Embryonic facial prominence (tissue), 1 donor: ENCODE measurements around the gene HSD17B7.
"Not testable (repeated sequence)": the region's sequence is repeated elsewhere in the genome, so short reads cannot be mapped to it uniquely, and the experiment has no call there.

Source experiments
- DNase-seq: peaks from one replicate; pipeline ENCODE4 v3.0.0-alpha.2; 2016; ENCODE audit errors: extremely low spot score

Gene HSD17B7

GRCh38 chr1:162790303-162790984 lies at the start of gene HSD17B7:
Gene HSD17B7 (plus strand): TSS chr1:162790702. CDS start chr1:162790801, 99 bp downstream.
- not testable (repeated sequence) for DNase-seq

DNA sequence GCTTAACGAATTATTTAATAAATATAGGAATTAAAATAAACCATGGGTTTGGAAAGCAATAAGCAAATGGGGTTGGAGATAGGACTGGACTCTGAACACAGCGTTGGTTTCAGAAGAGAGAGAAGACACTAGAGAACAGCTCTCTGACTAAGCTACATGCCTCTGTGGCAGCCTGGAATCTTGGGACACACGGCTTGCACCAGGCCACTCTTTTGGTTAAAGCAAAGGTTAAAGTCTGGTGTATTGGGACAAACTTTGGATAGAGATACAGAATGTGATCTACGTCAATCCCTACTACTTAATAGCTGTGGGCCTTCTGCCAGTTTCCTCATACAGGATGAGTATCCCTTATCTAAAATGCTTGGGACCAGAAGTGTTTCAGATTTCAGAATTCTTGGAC lies 49.7 kb upstream of the HSD17B7 start:
- no peak for DNase-seq

GRCh38 chr1:162741574-162741973 lies 48.9 kb upstream of the HSD17B7 start:
- no peak for DNase-seq

GRCh38 chr1:162746264-162746942 lies 44.1 kb upstream of the HSD17B7 start:
- not testable (repeated sequence) for DNase-seq

GRCh38 chr1:162753001-162753658 lies 37.4 kb upstream of the HSD17B7 start:
- DNase-seq: no peak

GRCh38 chr1:162753998-162754585 lies 36.4 kb upstream of the HSD17B7 start:
- DNase-seq: no peak

- no peak for DNase-seq
These were observed 35.2 kb upstream of the HSD17B7 start for GRCh38 chr1:162755306-162755705.

DNA sequence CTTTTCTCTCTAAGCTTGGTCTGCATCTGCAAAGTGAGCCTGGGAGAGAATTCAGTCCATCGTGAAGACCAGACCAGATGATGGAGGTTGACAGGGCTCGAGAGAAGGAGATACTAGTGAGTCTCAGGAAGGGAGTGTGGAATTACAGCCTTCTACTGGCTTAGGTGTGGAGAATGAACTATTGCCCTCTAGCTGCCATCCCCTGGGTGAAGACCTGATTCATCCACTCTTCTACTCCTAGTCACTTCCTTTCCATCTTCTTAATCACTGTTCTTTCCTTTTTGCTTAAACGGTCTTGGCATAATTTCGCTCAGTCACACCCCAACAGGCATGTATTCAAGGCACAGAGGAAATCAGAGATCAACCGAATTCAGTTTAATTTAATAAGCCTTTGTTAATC lies 34.0 kb upstream of the HSD17B7 start:
- no peak for DNase-seq

GRCh38 chr1:162757476-162757875 lies 33.0 kb upstream of the HSD17B7 start:
- no peak for DNase-seq

GRCh38 chr1:162765788-162766187 lies 24.7 kb upstream of the HSD17B7 start:
- no peak for DNase-seq

GRCh38 chr1:162772571-162773154 lies 17.8 kb upstream of the HSD17B7 start:
- DNase-seq: no peak

DNA sequence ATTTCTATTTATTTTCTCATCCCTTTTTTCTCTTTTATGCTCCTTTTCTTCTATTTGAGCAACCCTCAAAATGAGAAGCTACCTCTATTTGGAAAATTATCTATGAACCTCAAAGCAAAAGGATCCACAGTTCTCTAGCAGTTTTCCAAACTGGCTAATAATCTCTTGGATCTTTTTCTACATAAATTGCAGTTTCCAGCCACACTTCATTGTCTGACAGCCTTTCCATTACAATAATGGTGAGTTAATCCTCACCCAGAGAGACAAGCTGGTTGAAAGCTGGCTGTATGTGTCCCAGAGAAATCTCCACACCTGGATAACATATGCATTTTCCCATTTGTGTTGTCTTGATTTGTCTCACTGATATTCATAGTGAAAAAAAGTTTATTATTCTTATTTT lies 16.5 kb upstream of the HSD17B7 start:
- DNase-seq: no peak

DNA sequence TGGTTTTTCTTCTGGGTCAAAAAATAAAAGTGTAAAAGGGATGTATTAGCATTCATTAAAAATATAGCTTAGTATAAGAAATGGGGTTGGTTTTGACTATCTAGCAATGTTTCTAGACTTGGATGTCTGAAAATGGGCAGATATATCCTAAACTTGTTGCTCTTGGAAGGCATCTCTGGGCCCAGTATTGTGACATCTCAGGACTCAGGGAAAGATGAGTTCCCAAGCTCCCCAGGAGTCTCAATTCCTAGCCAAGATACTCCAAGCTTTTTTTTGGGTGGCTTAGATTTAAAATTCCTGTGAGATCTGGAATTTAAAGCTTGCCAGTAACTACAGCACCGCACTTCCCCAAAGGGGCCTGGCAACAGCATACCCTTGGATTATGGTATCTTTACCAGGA lies 11.5 kb upstream of the HSD17B7 start:
- DNase-seq: no peak

GRCh38 chr1:162782671-162783070 lies 7.8 kb upstream of the HSD17B7 start:
- no peak for DNase-seq

GRCh38 chr1:162784926-162785325 lies 5.6 kb upstream of the HSD17B7 start:
- not testable (repeated sequence) for DNase-seq

GRCh38 chr1:162788783-162789182 lies 1.7 kb upstream of the HSD17B7 start:
- not testable (repeated sequence) for DNase-seq

- DNase-seq: not testable (repeated sequence)
These were observed 469 bp downstream of the HSD17B7 start for GRCh38 chr1:162790985-162791357.

- not testable (repeated sequence) for DNase-seq
These were observed 3.8 kb downstream of the HSD17B7 start for GRCh38 chr1:162794284-162794683.

- DNase-seq: not testable (repeated sequence)
These were observed 6.2 kb downstream of the HSD17B7 start for GRCh38 chr1:162796617-162797279.

GRCh38 chr1:162799995-162800830 lies 9.7 kb downstream of the HSD17B7 start:
- DNase-seq: peak; percentile 40

DNA sequence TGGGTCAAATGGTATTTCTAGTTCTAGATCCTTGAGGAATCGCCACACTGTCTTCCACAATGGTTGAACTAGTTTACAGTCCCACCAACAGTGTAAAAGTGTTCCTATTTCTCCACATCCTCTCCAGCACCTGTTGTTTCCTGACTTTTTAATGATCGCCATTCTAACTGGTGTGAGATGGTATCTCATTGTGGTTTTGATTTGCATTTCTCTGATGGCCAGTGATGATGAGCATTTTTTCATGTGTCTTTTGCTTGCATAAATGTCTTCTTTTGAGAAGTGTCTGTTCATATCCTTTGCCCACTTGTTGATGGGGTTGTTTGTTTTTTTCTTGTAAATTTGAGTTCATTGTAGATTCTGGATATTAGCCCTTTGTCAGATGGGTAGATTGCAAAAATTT lies 17.0 kb downstream of the HSD17B7 start:
- not testable (repeated sequence) for DNase-seq
